Fibroblast of villous mesenchyme (primary cell): ENCODE measurements around the gene GALNS. TPM values are rescaled to one million over a fixed set of nuclear protein-coding genes. Genes with fewer than 3 reads are reported as not detected.

Source experiments
- DNase-seq: peaks from one replicate; pipeline ENCODE4 v3.0.0-alpha.2; 2010; ENCODE audit warnings: low read depth
- H3K4me3 ChIP-seq: 2 replicates; pipeline ENCODE4 v1.5.1; 2011; ENCODE audit warnings: low read depth, mild to moderate bottlenecking, low read length
- total RNA-seq: library from RNA; depleted of rRNA; stranded (reverse); fragments of >200 nt; gene quantifications from 2 replicates; pipeline ENCODE4 v1.2.3, GENCODE V29; 2012
- TF ChIP-seq, protein P1 (sequence below): IDR thresholded peaks from 2 replicates; pipeline ENCODE4 v1.5.1; 2012; ENCODE audit warnings: low read depth, mild to moderate bottlenecking, low read length; ENCODE audit not compliant: insufficient read depth

GALNS gene
- total RNA-seq, 1 donor, result 26.3 TPM

- TF ChIP-seq, protein P1, sequence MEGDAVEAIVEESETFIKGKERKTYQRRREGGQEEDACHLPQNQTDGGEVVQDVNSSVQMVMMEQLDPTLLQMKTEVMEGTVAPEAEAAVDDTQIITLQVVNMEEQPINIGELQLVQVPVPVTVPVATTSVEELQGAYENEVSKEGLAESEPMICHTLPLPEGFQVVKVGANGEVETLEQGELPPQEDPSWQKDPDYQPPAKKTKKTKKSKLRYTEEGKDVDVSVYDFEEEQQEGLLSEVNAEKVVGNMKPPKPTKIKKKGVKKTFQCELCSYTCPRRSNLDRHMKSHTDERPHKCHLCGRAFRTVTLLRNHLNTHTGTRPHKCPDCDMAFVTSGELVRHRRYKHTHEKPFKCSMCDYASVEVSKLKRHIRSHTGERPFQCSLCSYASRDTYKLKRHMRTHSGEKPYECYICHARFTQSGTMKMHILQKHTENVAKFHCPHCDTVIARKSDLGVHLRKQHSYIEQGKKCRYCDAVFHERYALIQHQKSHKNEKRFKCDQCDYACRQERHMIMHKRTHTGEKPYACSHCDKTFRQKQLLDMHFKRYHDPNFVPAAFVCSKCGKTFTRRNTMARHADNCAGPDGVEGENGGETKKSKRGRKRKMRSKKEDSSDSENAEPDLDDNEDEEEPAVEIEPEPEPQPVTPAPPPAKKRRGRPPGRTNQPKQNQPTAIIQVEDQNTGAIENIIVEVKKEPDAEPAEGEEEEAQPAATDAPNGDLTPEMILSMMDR, result no peak
- no peak overlapping the region for H3K4me3 ChIP-seq
- no peak for DNase-seq
Measured at GRCh38 chr16:88807626-88808453, 48.9 kb downstream of the GALNS start.

- TF ChIP-seq, protein P1, result no peak
- no peak overlapping the region for H3K4me3 ChIP-seq
- no peak for DNase-seq
Measured at GRCh38 chr16:88807142-88807625, 49.6 kb downstream of the GALNS start.

DNA sequence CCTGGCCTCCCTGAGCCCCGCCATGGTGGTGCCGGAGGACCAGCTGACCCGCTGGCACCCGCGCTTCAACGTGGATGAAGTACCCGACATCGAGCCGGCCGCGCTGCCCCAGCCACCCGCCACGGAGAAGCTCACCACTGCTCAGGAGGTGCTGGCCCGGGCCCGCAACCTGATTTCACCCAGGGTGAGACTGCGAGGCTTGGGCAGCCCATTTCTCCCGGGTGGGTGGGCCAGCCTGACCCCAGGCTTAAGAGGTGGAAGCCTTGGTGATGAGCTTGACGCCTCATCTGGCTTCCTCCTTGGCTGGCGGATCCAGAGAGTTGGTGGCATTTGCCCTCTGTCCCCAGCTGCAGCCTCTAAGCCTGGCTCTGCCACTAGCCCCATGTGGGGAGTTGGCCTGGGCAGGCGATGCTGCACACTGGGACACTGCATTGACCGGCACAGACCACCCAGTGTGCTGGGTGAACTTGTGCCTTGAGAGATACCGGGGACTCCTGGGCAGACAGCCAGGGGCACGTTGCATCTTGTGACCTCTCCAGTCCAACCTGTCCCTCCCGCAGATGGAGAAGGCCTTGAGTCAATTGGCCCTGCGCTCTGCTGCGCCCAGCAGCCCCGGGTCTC is 50.1 kb downstream of the GALNS start:
- TF ChIP-seq, protein P1, result no peak
- no peak for DNase-seq
- H3K4me3 ChIP-seq, result no peak overlapping the region

DNA sequence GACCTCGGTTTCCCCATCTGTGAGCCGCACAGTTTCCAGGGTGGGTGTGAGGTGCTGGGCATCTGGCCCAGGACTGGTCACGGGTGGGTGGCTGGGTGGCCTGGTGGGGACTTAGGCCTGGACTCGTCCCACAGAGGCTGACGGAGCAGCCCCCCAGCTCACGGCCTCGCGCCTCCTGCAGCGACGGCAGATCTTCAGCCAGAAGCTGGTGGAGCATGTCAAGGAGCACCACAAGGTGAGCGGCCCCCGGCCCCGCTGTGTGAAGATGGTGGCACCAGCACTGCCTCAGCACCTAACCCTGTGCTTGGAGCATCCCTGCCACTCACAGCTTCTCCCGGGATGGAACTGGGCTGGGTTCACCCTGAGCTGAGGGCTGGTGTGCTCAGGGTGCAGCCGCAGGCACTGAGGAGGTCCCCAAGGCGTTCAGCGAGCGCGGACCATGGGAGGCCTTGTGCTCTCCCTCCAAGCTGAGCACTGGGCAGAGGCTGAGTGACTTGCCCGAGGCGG is 50.8 kb downstream of the GALNS start:
- DNase-seq, result no peak
- TF ChIP-seq, protein P1, result no peak
- no peak overlapping the region for H3K4me3 ChIP-seq

GRCh38 chr16:88805340-88805715 is 51.4 kb downstream of the GALNS start:
- TF ChIP-seq, protein P1, result no peak
- no peak overlapping the region for H3K4me3 ChIP-seq
- DNase-seq, result no peak

DNA sequence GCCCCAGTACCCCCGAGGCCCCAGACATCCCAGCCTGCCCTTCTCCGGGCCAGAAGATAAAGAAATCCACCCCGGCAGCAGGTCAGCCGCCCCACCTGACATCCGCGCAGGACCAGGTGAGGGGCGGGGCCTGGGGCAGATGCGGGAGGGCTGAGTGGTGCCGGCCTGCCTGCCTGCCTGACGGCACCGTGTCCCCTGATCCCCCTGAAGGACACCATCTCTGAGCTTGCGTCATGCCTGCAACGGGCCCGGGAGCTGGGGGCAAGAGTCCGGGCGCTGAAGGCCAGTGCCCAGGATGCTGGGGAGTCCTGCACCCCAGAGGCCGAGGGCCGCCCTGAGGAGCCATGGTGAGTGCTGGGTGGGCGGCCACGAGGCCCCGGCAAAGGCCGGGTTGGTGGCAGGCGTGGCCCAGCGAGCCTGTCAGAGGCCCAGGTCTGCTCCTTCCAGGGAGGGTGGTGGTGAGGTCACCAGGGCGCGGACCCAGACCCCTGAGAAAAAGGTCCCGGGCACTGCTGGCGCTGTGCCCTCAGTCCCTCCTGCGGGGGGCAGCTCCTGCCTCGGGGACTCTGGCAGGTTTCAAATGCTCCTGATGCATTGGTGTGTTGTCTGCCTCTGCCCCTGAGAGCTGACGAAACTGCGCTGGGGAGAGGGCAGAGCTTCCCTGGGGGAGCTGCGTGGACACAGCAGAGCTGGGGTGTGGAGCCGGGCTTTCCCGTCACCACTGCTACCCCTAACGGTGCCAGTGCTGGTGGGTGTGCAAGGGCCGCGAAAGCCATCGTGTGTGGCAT is 52.0 kb downstream of the GALNS start:
- no peak for DNase-seq
- TF ChIP-seq, protein P1, result no peak
- peak overlapping the region; percentile 69 for H3K4me3 ChIP-seq
